H9 (cell line): ENCODE measurements around the gene FBXO47. TPM values are rescaled to one million over a fixed set of nuclear protein-coding genes. Genes with fewer than 3 reads are reported as not detected.
"Not testable (repeated sequence)": the region's sequence is repeated elsewhere in the genome, so short reads cannot be mapped to it uniquely, and the experiment has no call there.

Experiments used
- DNase-seq: peaks from one replicate; pipeline ENCODE4 v3.0.0-alpha.2; 2017
- H2AFZ ChIP-seq: one replicate; pipeline ENCODE4 v1.6.1; 2013; ENCODE audit warnings: mild to moderate bottlenecking, low read length, control low read depth, moderate library complexity
- H2AK5ac ChIP-seq: 2 replicates; pipeline ENCODE4 v1.6.1; 2013; ENCODE audit warnings: low read length, control low read depth, mixed read lengths; ENCODE audit not compliant: insufficient read length
- H2BK120ac ChIP-seq: one replicate; pipeline ENCODE4 v1.6.1; 2013; ENCODE audit warnings: low read depth, mild to moderate bottlenecking, low read length, control low read depth, inconsistent platforms; ENCODE audit not compliant: poor library complexity, severe bottlenecking
- H2BK12ac ChIP-seq: 2 replicates; pipeline ENCODE4 v1.6.1; 2013; ENCODE audit warnings: low read length, control low read depth, mixed read lengths, low read depth; ENCODE audit not compliant: insufficient read length
- H2BK15ac ChIP-seq: 2 replicates; pipeline ENCODE4 v1.6.1; 2013; ENCODE audit warnings: low read depth, low read length, control low read depth
- H2BK20ac ChIP-seq: one replicate; pipeline ENCODE4 v1.6.1; 2013; ENCODE audit warnings: low read depth, mild to moderate bottlenecking, low read length, control low read depth, inconsistent platforms; ENCODE audit not compliant: poor library complexity, severe bottlenecking
- H2BK5ac ChIP-seq: 2 replicates; pipeline ENCODE4 v1.6.1; 2013; ENCODE audit warnings: low read length, control low read depth, mixed read lengths; ENCODE audit not compliant: insufficient read length
- H3K14ac ChIP-seq: 2 replicates; pipeline ENCODE4 v1.6.1; 2013; ENCODE audit warnings: low read length, control low read depth; ENCODE audit not compliant: insufficient read depth
- H3K18ac ChIP-seq: 2 replicates; pipeline ENCODE4 v1.6.1; 2013; ENCODE audit warnings: low read depth, mild to moderate bottlenecking, mixed read lengths, low read length, control low read depth; ENCODE audit not compliant: insufficient read length
- H3K23ac ChIP-seq: 2 replicates; pipeline ENCODE4 v1.6.1; 2013; ENCODE audit warnings: low read length, control low read depth, mixed read lengths, low read depth; ENCODE audit not compliant: insufficient read length
- H3K23me2 ChIP-seq: 2 replicates; pipeline ENCODE4 v1.6.1; 2013; ENCODE audit warnings: low read depth, mild to moderate bottlenecking, mixed read lengths, low read length, control low read depth; ENCODE audit not compliant: insufficient read length, poor library complexity, severe bottlenecking
- H3K27ac ChIP-seq: 2 replicates; pipeline ENCODE4 v1.5.1; 2013; ENCODE audit warnings: low read length, control low read depth, mixed read lengths, low read depth; ENCODE audit not compliant: insufficient read length
- H3K27me3 ChIP-seq: 2 replicates; pipeline ENCODE4 v1.6.1; 2013; ENCODE audit warnings: low read length, control low read depth, inconsistent platforms; ENCODE audit not compliant: insufficient read depth
- H3K4ac ChIP-seq: 2 replicates; pipeline ENCODE4 v1.6.1; 2013; ENCODE audit warnings: low read depth, mild to moderate bottlenecking, control low read depth, inconsistent platforms, low read length, moderate library complexity
- H3K4me1 ChIP-seq: 2 replicates; pipeline ENCODE4 v1.6.1; 2013; ENCODE audit warnings: low read length, control low read depth, inconsistent platforms; ENCODE audit not compliant: insufficient read depth
- H3K4me2 ChIP-seq: 2 replicates; pipeline ENCODE4 v1.6.1; 2013; ENCODE audit warnings: low read length, control low read depth, mixed read lengths; ENCODE audit not compliant: insufficient read length, insufficient read depth
- H3K56ac ChIP-seq: 2 replicates; pipeline ENCODE4 v1.6.1; 2013; ENCODE audit warnings: low read depth, mild to moderate bottlenecking, mixed read lengths, low read length, control low read depth; ENCODE audit not compliant: insufficient read length
- H3K79me1 ChIP-seq: 2 replicates; pipeline ENCODE4 v1.6.1; 2013; ENCODE audit warnings: low read depth, mild to moderate bottlenecking, moderate library complexity, low read length, control low read depth, inconsistent platforms; ENCODE audit not compliant: insufficient read depth, poor library complexity, severe bottlenecking
- H3K79me2 ChIP-seq: 2 replicates; pipeline ENCODE4 v1.6.1; 2013; ENCODE audit warnings: low read length, control low read depth, inconsistent platforms; ENCODE audit not compliant: insufficient read depth
- H3K9ac ChIP-seq: 2 replicates; pipeline ENCODE4 v1.6.1; 2013; ENCODE audit warnings: low read length, control low read depth, mixed read lengths; ENCODE audit not compliant: insufficient read length; ENCODE audit errors: extremely low read depth
- H3K9me3 ChIP-seq: one replicate; pipeline ENCODE4 v1.6.1; 2013; ENCODE audit warnings: low read depth, low read length, inconsistent platforms; ENCODE audit not compliant: control insufficient read depth
- H3T11ph ChIP-seq: one replicate; pipeline ENCODE4 v1.6.1; 2013; ENCODE audit warnings: mild to moderate bottlenecking, low read length, control low read depth, inconsistent platforms
- H4K20me1 ChIP-seq: one replicate; pipeline ENCODE4 v1.6.1; 2013; ENCODE audit not compliant: control insufficient read depth, insufficient read length, insufficient read depth
- H4K5ac ChIP-seq: 2 replicates; pipeline ENCODE4 v1.6.1; 2013; ENCODE audit warnings: low read depth, mild to moderate bottlenecking, mixed read lengths, low read length, control low read depth; ENCODE audit not compliant: insufficient read length
- H4K8ac ChIP-seq: replicated peaks from 2 replicates; pipeline ENCODE4 v1.6.1; 2013; ENCODE audit warnings: low read length, control low read depth, mixed read lengths, low read depth; ENCODE audit not compliant: insufficient read length
- H4K91ac ChIP-seq: 2 replicates; pipeline ENCODE4 v1.6.1; 2013; ENCODE audit warnings: low read depth, mild to moderate bottlenecking, moderate library complexity, mixed read lengths, low read length, control low read depth; ENCODE audit not compliant: insufficient read length
- H3K27ac Mint-ChIP-seq, 3 experiments: 2 replicates in 2 of 3; 3 replicates in 1 of 3; pipeline ENCODE4 v1.8.0; 2020 to 2021; ENCODE audit warnings: mixed read lengths in 3 of 3, mild to moderate bottlenecking in 1 of 3, moderate library complexity in 1 of 3
- H3K27me3 Mint-ChIP-seq: 2 replicates; pipeline ENCODE4 v1.8.0; 2021; ENCODE audit warnings: low read depth, mild to moderate bottlenecking, moderate library complexity, mixed read lengths
- H3K36me3 Mint-ChIP-seq, 3 experiments: 2 replicates in 2 of 3; 3 replicates in 1 of 3; pipeline ENCODE4 v1.8.0; 2020 to 2021; ENCODE audit warnings: low read depth in 3 of 3, mixed read lengths in 3 of 3; ENCODE audit not compliant: insufficient read depth in 1 of 3
- H3K4me1 Mint-ChIP-seq, 2 experiments: 2 replicates each; pipeline ENCODE4 v1.8.0; 2020; ENCODE audit warnings: mixed read lengths in 2 of 2
- H3K4me3 Mint-ChIP-seq, 2 experiments: 2 replicates in 1 of 2; 3 replicates in 1 of 2; pipeline ENCODE4 v1.8.0; 2020 to 2021; ENCODE audit warnings: mild to moderate bottlenecking in 2 of 2, mixed read lengths in 2 of 2, moderate library complexity in 1 of 2
- H3K9me3 Mint-ChIP-seq, 2 experiments: 2 replicates in 1 of 2; 3 replicates in 1 of 2; pipeline ENCODE4 v1.8.0; 2020; ENCODE audit warnings: mild to moderate bottlenecking in 2 of 2, mixed read lengths in 2 of 2, moderate library complexity in 1 of 2
- WGBS: extraction: QIAGEN DNeasy Blood & Tissue Kit; methylation state at CpG from one replicate; pipeline ENCODE4 v1.1.7; 2013; ENCODE audit warnings: missing lambda C conversion rate, low lambda C conversion rate, mixed read lengths; ENCODE audit not compliant: insufficient read length; ENCODE audit errors: extremely low coverage; 5-methylcytosine and 5-hydroxymethylcytosine counted together
- total RNA-seq: library from RNA; stranded (reverse); gene quantifications from 2 replicates; pipeline ENCODE4 v1.2.1, GENCODE V29; 2021
- TF ChIP-seq, protein P1 (sequence below): fragments of 200-600 bp; sonication (generic); conservative IDR thresholded peaks from 3 replicates; pipeline ENCODE4 v1.8.0; 2021; ENCODE audit warnings: antibody characterized with exemption, mild to moderate bottlenecking

The FBXO47 gene
- total RNA-seq, 1 experiment from 2014 or later = not detected

GRCh38 chr17:38939987-38940386, 27.2 kb downstream of the FBXO47 start:
- no peak overlapping the region for H4K91ac ChIP-seq

DNA sequence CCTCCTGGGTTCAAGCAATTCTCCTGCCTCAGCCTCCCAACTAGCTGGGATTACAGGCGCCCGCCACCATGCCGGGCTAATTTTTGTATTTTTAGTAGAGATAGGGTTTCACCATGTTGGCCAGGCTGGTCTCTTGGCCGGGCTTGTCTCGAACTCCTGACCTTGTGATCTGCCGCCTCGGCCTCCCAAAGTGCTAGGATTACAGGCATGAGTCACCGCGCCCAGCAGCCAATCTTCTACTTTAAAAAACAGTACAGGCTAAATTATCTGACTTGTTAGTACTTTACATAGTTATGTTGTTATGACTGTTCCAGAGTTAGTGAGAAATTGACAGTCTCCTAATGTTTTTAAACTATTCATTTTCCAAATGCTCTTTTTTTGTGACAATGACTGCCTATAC, 33.2 kb downstream of the FBXO47 start:
- not testable (repeated sequence) for H3K27me3 ChIP-seq, DNase-seq, H3K9me3 Mint-ChIP-seq, H4K5ac ChIP-seq, H3K18ac ChIP-seq, H3K4me1 ChIP-seq, H3K4me2 ChIP-seq, H2AK5ac ChIP-seq, H2BK15ac ChIP-seq, H3K36me3 Mint-ChIP-seq, H4K20me1 ChIP-seq, H2BK120ac ChIP-seq, H2BK20ac ChIP-seq, H2AFZ ChIP-seq, H4K91ac ChIP-seq, H3K4me3 Mint-ChIP-seq, H3K27me3 Mint-ChIP-seq, H2BK12ac ChIP-seq, H3K79me1 ChIP-seq, H2BK5ac ChIP-seq, H3K4ac ChIP-seq, H3T11ph ChIP-seq, H3K27ac Mint-ChIP-seq, H3K56ac ChIP-seq, H3K27ac ChIP-seq, H3K14ac ChIP-seq, H3K9ac ChIP-seq, H3K23ac ChIP-seq, H3K23me2 ChIP-seq, H3K79me2 ChIP-seq, H3K4me1 Mint-ChIP-seq, H4K8ac ChIP-seq, H3K9me3 ChIP-seq
- no CpG with 5 or more reads among the region's 9 CpGs for WGBS

More at GRCh38 chr17:38939987-38940386, 27.2 kb downstream of the FBXO47 start:
- Mint-ChIP-seq H3K9me3 (no peaks in the 10 kb centered on the region), H3K36me3 (no peaks in the 10 kb centered on the region), H3K4me1 (peaks cover 5 to 6% of the 10 kb centered on the region in 2 experiments), H3K27ac (no peak overlapping the region), H3K4me3 (no peak overlapping the region), H3K27me3 (peaks cover 3% of the 10 kb centered on the region; the same call in 1 of the 2 replicates)
- Histone ChIP-seq H3K4me2 (no peak overlapping the region), H4K5ac (no peak overlapping the region), H3K56ac (no peak overlapping the region), H3K9ac (no peak overlapping the region), H4K8ac (no peak overlapping the region), H4K20me1 (no peaks in the 10 kb centered on the region), H3K9me3 (no peaks in the 10 kb centered on the region), H2AK5ac (no peak overlapping the region), H3K4me1 (0 out of 2 replicates have a peak, but pooled peaks cover 2% of the 10 kb centered on the region), H3K14ac (no peak overlapping the region), H3K79me2 (no peaks in the 10 kb centered on the region), H3K18ac (no peak overlapping the region), H3K23ac (no peak overlapping the region), H3K4ac (no peak overlapping the region), H3K79me1 (no peaks in the 10 kb centered on the region), H3K27me3 (no peaks in the 10 kb centered on the region), H3T11ph (no peak overlapping the region), H2AFZ (no peak overlapping the region), H3K27ac (no peak overlapping the region), H2BK5ac (no peak overlapping the region), H2BK12ac (no peak overlapping the region), H2BK20ac (no peak overlapping the region), H2BK15ac (no peak overlapping the region), H2BK120ac (no peak overlapping the region), H3K23me2 (no peaks in the 10 kb centered on the region)
- TF ChIP-seq, protein P1, sequence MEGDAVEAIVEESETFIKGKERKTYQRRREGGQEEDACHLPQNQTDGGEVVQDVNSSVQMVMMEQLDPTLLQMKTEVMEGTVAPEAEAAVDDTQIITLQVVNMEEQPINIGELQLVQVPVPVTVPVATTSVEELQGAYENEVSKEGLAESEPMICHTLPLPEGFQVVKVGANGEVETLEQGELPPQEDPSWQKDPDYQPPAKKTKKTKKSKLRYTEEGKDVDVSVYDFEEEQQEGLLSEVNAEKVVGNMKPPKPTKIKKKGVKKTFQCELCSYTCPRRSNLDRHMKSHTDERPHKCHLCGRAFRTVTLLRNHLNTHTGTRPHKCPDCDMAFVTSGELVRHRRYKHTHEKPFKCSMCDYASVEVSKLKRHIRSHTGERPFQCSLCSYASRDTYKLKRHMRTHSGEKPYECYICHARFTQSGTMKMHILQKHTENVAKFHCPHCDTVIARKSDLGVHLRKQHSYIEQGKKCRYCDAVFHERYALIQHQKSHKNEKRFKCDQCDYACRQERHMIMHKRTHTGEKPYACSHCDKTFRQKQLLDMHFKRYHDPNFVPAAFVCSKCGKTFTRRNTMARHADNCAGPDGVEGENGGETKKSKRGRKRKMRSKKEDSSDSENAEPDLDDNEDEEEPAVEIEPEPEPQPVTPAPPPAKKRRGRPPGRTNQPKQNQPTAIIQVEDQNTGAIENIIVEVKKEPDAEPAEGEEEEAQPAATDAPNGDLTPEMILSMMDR = no peak
- DNase-seq = no peak
